Measurements from ENCODE around the gene PIK3R5.

DNA sequence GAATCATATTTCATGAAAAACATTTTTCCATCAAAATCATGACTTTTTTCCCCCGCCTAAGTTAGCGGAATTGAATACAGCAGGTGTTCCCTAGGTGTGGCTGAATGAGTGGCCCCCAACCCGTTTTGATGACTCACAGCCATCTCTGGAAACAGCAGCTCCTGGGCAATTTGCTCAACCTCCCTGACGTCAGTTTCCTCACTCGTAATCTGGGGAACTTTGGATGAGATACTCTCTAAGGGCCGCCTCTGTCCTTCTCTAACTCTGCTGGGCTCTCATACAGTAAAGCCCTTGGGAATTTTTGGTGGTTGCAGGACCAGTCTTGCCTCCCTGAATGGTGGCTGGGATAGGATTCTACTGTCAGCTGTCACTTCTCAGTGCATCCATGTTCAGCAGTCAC, 44.2 kb upstream of the PIK3R5 start:
- TF ChIP-seq CEBPB (IDR thresholded peaks at IDR 0.05) (no peak), NFIC (IDR thresholded peaks at IDR 0.05) (no peak), YY1 (IDR thresholded peaks at IDR 0.05; ENCODE audit: low read depth) (no peak), FOXM1 (IDR thresholded peaks at IDR 0.05; ENCODE audit: borderline replicate concordance, low read depth) (no peak), EP300 (IDR thresholded peaks at IDR 0.05; ENCODE audit: borderline replicate concordance) (no peak), TEAD4 (IDR thresholded peaks at IDR 0.05) (no peak), EGR1 (IDR thresholded peaks at IDR 0.05) (no peak)
- TF ChIP-seq, protein P1, sequence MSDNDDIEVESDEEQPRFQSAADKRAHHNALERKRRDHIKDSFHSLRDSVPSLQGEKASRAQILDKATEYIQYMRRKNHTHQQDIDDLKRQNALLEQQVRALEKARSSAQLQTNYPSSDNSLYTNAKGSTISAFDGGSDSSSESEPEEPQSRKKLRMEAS (IDR thresholded peaks at IDR 0.05): no peak
- TF ChIP-seq, protein P2, sequence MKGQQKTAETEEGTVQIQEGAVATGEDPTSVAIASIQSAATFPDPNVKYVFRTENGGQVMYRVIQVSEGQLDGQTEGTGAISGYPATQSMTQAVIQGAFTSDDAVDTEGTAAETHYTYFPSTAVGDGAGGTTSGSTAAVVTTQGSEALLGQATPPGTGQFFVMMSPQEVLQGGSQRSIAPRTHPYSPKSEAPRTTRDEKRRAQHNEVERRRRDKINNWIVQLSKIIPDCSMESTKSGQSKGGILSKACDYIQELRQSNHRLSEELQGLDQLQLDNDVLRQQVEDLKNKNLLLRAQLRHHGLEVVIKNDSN (IDR thresholded peaks at IDR 0.05): no peak
- TF ChIP-seq, protein P3, sequence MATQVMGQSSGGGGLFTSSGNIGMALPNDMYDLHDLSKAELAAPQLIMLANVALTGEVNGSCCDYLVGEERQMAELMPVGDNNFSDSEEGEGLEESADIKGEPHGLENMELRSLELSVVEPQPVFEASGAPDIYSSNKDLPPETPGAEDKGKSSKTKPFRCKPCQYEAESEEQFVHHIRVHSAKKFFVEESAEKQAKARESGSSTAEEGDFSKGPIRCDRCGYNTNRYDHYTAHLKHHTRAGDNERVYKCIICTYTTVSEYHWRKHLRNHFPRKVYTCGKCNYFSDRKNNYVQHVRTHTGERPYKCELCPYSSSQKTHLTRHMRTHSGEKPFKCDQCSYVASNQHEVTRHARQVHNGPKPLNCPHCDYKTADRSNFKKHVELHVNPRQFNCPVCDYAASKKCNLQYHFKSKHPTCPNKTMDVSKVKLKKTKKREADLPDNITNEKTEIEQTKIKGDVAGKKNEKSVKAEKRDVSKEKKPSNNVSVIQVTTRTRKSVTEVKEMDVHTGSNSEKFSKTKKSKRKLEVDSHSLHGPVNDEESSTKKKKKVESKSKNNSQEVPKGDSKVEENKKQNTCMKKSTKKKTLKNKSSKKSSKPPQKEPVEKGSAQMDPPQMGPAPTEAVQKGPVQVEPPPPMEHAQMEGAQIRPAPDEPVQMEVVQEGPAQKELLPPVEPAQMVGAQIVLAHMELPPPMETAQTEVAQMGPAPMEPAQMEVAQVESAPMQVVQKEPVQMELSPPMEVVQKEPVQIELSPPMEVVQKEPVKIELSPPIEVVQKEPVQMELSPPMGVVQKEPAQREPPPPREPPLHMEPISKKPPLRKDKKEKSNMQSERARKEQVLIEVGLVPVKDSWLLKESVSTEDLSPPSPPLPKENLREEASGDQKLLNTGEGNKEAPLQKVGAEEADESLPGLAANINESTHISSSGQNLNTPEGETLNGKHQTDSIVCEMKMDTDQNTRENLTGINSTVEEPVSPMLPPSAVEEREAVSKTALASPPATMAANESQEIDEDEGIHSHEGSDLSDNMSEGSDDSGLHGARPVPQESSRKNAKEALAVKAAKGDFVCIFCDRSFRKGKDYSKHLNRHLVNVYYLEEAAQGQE (IDR thresholded peaks at IDR 0.05; ENCODE audit: low read depth): no peak

All from Ishikawa (cell line).